Retinal pigment epithelial cell (primary cell): ENCODE measurements around the gene SCAPER.

Experiments
- DNase-seq: peaks from one replicate; pipeline ENCODE4 v3.0.0-alpha.2; 2010; ENCODE audit warnings: low read depth
- H3K4me3 ChIP-seq: 2 replicates; pipeline ENCODE4 v1.5.1; 2011; ENCODE audit warnings: mild to moderate bottlenecking, low read length, control low read depth, moderate library complexity
- CTCF ChIP-seq: conservative IDR thresholded peaks from 2 replicates; pipeline ENCODE4 v1.5.1; 2011; ENCODE audit warnings: low read depth, low read length, control low read depth, inconsistent platforms

The SCAPER gene

GRCh38 chr15:76333720-76334437 is 571.3 kb downstream of the SCAPER start:
- peak; percentile 50 for TF ChIP-seq CTCF
- DNase-seq: no peak
- no peak overlapping the region for H3K4me3 ChIP-seq

GRCh38 chr15:76333309-76333708 is 571.8 kb downstream of the SCAPER start:
- DNase-seq: no peak
- no peak for TF ChIP-seq CTCF
- no peak overlapping the region for H3K4me3 ChIP-seq

- no peak for DNase-seq
- TF ChIP-seq CTCF: no peak
- H3K4me3 ChIP-seq: no peak overlapping the region
Observed at GRCh38 chr15:76332796-76333195, 572.3 kb downstream of the SCAPER start.

GRCh38 chr15:76330080-76330680 is 575.0 kb downstream of the SCAPER start:
- peak; percentile 78 for TF ChIP-seq CTCF
- H3K4me3 ChIP-seq: no peak overlapping the region
- DNase-seq: no peak

- DNase-seq: no peak
- no peak overlapping the region for H3K4me3 ChIP-seq
- no peak for TF ChIP-seq CTCF
Observed at GRCh38 chr15:76328958-76329357, 576.2 kb downstream of the SCAPER start.

GRCh38 chr15:76328106-76328696 is 576.9 kb downstream of the SCAPER start:
- H3K4me3 ChIP-seq: no peak overlapping the region
- DNase-seq: no peak
- no peak for TF ChIP-seq CTCF
